ENCODE measurements around the gene NFATC2.

- TF ChIP-seq, protein P1, sequence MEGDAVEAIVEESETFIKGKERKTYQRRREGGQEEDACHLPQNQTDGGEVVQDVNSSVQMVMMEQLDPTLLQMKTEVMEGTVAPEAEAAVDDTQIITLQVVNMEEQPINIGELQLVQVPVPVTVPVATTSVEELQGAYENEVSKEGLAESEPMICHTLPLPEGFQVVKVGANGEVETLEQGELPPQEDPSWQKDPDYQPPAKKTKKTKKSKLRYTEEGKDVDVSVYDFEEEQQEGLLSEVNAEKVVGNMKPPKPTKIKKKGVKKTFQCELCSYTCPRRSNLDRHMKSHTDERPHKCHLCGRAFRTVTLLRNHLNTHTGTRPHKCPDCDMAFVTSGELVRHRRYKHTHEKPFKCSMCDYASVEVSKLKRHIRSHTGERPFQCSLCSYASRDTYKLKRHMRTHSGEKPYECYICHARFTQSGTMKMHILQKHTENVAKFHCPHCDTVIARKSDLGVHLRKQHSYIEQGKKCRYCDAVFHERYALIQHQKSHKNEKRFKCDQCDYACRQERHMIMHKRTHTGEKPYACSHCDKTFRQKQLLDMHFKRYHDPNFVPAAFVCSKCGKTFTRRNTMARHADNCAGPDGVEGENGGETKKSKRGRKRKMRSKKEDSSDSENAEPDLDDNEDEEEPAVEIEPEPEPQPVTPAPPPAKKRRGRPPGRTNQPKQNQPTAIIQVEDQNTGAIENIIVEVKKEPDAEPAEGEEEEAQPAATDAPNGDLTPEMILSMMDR (IDR thresholded peaks at IDR 0.05), result no peak
- no peak for TF ChIP-seq POLR2AphosphoS5 (IDR thresholded peaks at IDR 0.05)
Measured at GRCh38 chr20:51508158-51508557, 34.4 kb downstream of the NFATC2 start.
